Erythroblast (primary cell): ENCODE data around the gene MCF2L2.

ENCODE experiments used
- GATA1 ChIP-seq: IDR thresholded peaks from 2 replicates; pipeline ENCODE4 v1.6.1; 2011; ENCODE audit warnings: low read depth, mild to moderate bottlenecking, control low read depth, low read length, moderate library complexity
- POLR2A ChIP-seq: IDR thresholded peaks from 2 replicates; pipeline ENCODE4 v1.6.1; 2011; ENCODE audit warnings: mild to moderate bottlenecking, low read length

DNA sequence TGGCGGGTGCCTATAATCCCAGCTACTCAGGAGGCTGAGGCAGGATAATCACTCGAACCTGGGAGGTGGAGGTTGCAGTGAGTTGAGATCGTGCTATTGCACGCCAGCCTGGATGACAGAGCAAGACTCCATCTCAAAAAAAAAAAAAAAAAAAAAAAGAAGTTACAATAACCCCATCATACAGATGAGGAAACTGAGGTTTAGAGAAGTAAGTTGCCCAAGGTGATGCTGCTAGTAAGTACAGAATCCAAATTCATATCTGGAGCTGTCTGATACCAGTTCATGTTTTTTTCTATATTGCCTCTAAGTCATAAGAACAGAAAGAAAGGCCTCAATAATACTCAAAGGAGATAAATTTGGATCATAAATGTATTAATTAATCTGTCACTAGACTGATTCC lies 40.6 kb downstream of the MCF2L2 start:
- TF ChIP-seq POLR2A = no peak
- no peak for TF ChIP-seq GATA1
